DND-41 (cell line): Measurements from ENCODE around the gene NTM.

Experiments
- ATAC-seq: fragments of 200-7000 bp; cut with Tn5 transposase; 3 replicates; pipeline ENCODE4 v1.9.1; 2021; ENCODE audit warnings: low read depth; ENCODE audit not compliant: insufficient read depth
- DNase-seq: peaks from one replicate; pipeline ENCODE4 v3.0.0-alpha.2; 2020
- H2AFZ ChIP-seq: 2 replicates; pipeline ENCODE4 v1.6.0; 2012; ENCODE audit warnings: low read depth, low read length
- H3K27ac ChIP-seq: 2 replicates; pipeline ENCODE4 v1.5.1; 2012; ENCODE audit warnings: low read length, inconsistent platforms
- H3K27me3 ChIP-seq: fragments of 200-600 bp; sonication (generic); 2 replicates; pipeline ENCODE4 v1.6.0; 2012; ENCODE audit warnings: low read length, mild to moderate bottlenecking, inconsistent platforms; ENCODE audit not compliant: insufficient read depth, poor library complexity
- H3K36me3 ChIP-seq: 2 replicates; pipeline ENCODE4 v1.5.1; 2012; ENCODE audit warnings: low read length, inconsistent platforms; ENCODE audit not compliant: insufficient read depth
- H3K4me1 ChIP-seq: 2 replicates; pipeline ENCODE4 v1.5.1; 2012; ENCODE audit warnings: mild to moderate bottlenecking, low read length; ENCODE audit not compliant: insufficient read depth
- H3K4me2 ChIP-seq: 2 replicates; pipeline ENCODE4 v1.6.0; 2012; ENCODE audit warnings: mild to moderate bottlenecking, moderate library complexity, low read length, inconsistent platforms; ENCODE audit not compliant: insufficient read depth
- H3K4me3 ChIP-seq, 2 experiments: fragments of 200-600 bp in 1 of 2; shearing (Covaris generic) in 1 of 2; 2 replicates each; pipeline ENCODE4 v1.5.1; 2012 to 2016; ENCODE audit warnings: inconsistent platforms in 2 of 2, low read length in 2 of 2, mild to moderate bottlenecking in 2 of 2, low read depth in 1 of 2, moderate library complexity in 1 of 2
- H3K79me2 ChIP-seq: 2 replicates; pipeline ENCODE4 v1.6.0; 2012; ENCODE audit warnings: low read length, inconsistent platforms; ENCODE audit not compliant: insufficient read depth
- H3K9ac ChIP-seq: 2 replicates; pipeline ENCODE4 v1.6.0; 2012; ENCODE audit warnings: low read depth, mild to moderate bottlenecking, inconsistent platforms, low read length, moderate library complexity
- H3K9me3 ChIP-seq: 2 replicates; pipeline ENCODE4 v1.5.1; 2012; ENCODE audit warnings: low read length, moderate library complexity, mild to moderate bottlenecking, inconsistent platforms; ENCODE audit not compliant: insufficient read depth, severe bottlenecking
- H4K20me1 ChIP-seq: 2 replicates; pipeline ENCODE4 v1.6.0; 2012; ENCODE audit warnings: low read length; ENCODE audit not compliant: insufficient read depth
- EZH2 ChIP-seq: IDR thresholded peaks from 3 replicates; pipeline ENCODE4 v1.6.1; 2012; ENCODE audit warnings: borderline replicate concordance, low read depth, mild to moderate bottlenecking, moderate library complexity, low read length, inconsistent platforms; ENCODE audit not compliant: severe bottlenecking
- TF ChIP-seq, protein P1 (sequence below): IDR thresholded peaks from 2 replicates; pipeline ENCODE4 v1.5.1; 2012; ENCODE audit warnings: borderline replicate concordance, low read length, moderate library complexity, mild to moderate bottlenecking; ENCODE audit not compliant: poor library complexity, severe bottlenecking; ENCODE audit errors: extremely low read depth

Gene NTM

DNA sequence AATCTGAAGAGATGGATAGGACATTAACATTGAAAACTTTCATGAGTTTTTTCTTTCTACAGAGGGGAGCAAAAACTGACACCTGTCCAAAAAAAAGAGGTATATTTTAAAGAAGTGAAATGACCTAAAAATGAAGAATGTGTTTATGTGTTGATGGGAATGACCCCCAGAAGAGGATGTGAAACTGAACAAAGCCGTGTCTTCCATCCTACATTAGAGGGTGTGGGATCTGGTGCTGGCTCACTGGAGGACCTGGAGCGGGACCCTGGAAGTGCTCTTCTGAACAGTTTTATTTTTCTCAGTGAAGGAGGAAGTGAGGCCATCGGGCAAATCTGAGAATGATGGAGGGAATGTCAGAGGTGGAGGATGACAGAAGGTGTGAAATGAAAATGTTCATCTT, 470.1 kb downstream of the NTM start:
- DNase-seq, result no peak
- peaks cover 10% of the 10 kb centered on the region for H3K27me3 ChIP-seq
- no peak overlapping the region for H3K9ac ChIP-seq
- no peak overlapping the region for H2AFZ ChIP-seq
- no peak for ATAC-seq
- no peaks in the 10 kb centered on the region for H4K20me1 ChIP-seq
- no peaks in the 10 kb centered on the region for H3K36me3 ChIP-seq
- H3K4me2 ChIP-seq, result no peak overlapping the region
- H3K79me2 ChIP-seq, result no peaks in the 10 kb centered on the region
- TF ChIP-seq, protein P1, sequence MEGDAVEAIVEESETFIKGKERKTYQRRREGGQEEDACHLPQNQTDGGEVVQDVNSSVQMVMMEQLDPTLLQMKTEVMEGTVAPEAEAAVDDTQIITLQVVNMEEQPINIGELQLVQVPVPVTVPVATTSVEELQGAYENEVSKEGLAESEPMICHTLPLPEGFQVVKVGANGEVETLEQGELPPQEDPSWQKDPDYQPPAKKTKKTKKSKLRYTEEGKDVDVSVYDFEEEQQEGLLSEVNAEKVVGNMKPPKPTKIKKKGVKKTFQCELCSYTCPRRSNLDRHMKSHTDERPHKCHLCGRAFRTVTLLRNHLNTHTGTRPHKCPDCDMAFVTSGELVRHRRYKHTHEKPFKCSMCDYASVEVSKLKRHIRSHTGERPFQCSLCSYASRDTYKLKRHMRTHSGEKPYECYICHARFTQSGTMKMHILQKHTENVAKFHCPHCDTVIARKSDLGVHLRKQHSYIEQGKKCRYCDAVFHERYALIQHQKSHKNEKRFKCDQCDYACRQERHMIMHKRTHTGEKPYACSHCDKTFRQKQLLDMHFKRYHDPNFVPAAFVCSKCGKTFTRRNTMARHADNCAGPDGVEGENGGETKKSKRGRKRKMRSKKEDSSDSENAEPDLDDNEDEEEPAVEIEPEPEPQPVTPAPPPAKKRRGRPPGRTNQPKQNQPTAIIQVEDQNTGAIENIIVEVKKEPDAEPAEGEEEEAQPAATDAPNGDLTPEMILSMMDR, result no peak
- TF ChIP-seq EZH2, result no peak
- no peak overlapping the region for H3K27ac ChIP-seq
- H3K9me3 ChIP-seq, result no peaks in the 10 kb centered on the region
- H3K4me1 ChIP-seq, result no peaks in the 10 kb centered on the region
- H3K4me3 ChIP-seq, result no peak overlapping the region

DNA sequence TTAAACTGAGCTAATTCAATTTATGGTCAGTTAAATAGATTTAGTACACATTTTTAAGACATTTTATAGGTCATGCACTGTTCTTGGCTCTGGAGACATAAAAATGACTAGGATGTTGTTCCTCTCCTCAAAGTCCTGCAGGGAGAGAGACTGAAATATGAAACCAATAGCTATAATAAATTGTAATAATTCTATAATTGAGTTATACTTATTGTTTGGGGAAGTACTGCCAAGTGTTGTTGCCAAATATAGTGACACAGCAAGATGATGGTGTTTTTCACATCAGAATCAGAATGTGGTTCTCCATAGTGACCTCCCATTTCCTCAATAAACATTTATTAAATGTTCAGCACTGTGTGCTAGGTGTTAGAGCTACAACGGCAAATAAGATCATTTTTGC, 470.6 kb downstream of the NTM start:
- H4K20me1 ChIP-seq, result no peaks in the 10 kb centered on the region
- ATAC-seq (no peak), DNase-seq (no peak)
- TF ChIP-seq, protein P1, result no peak
- TF ChIP-seq EZH2, result no peak
- H3K4me2 ChIP-seq, result no peak overlapping the region
- H3K27me3 ChIP-seq, result peaks cover 10% of the 10 kb centered on the region
- H3K9ac ChIP-seq, result no peak overlapping the region
- H3K27ac ChIP-seq, result no peak overlapping the region
- no peaks in the 10 kb centered on the region for H3K9me3 ChIP-seq
- no peaks in the 10 kb centered on the region for H3K36me3 ChIP-seq
- no peak overlapping the region for H2AFZ ChIP-seq
- no peaks in the 10 kb centered on the region for H3K79me2 ChIP-seq
- no peak overlapping the region for H3K4me3 ChIP-seq
- H3K4me1 ChIP-seq, result no peaks in the 10 kb centered on the region

DNA sequence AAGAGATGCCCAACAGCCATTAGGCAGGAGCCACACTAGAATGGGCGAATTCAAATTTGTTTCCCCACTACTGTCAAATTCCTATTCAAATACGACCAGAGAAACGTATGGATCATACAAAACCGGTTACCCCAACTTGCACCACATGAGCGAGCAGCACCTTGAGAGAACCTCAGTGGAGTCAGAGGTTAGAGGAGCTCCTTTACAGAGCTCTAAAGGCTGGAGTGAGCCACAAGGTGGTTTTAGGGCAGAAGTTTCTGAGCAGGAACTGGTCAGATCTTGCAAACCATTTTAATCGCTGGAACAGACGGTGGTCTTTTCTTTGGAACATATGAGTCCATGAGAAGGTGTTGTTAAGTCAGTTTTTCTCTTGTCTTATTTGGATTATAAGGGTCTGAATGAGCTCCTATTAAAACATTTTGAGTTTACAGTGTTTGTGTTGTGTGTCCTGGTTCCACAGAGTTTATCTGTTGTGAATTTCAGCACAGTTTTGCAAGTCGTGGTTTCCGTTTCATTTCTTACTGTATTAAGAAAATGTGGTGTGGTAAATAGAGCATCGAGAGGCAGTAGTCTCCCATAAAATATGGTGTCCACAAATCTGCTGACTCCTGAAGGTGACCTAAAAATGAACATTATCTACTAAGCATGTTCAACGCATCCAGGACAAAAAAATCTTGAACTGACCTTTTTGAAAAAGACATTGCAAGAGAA, 471.7 kb downstream of the NTM start:
- Histone ChIP-seq H3K4me2 (no peak overlapping the region), H3K79me2 (no peaks in the 10 kb centered on the region), H3K9ac (no peak overlapping the region), H2AFZ (no peak overlapping the region), H3K9me3 (no peaks in the 10 kb centered on the region), H3K4me1 (no peaks in the 10 kb centered on the region), H3K27me3 (peaks cover 10% of the 10 kb centered on the region), H3K4me3 (no peak overlapping the region), H4K20me1 (no peaks in the 10 kb centered on the region), H3K36me3 (no peaks in the 10 kb centered on the region), H3K27ac (no peak overlapping the region)
- DNase-seq, result no peak
- ATAC-seq, result no peak
- TF ChIP-seq, protein P1, result no peak

DNA sequence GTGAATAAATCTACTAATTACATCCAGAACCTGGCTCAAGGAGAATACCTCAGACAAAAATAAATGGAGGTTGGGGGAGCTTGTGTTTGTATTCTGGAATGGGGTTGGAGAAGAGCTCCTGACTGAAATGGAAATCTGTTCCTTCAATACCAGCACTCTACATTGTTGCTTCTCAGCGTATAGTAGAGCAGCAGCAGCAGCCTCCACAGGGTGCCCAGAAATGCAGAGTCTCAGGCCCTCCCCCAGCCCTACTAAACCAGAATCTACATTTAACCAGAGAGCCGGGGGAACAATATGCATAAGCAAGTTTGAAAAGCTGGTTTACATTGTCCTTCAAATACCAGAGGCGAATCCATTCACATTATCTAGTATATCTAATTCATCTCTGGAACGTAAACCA, 474.8 kb downstream of the NTM start:
- DNase-seq, result no peak
- Histone ChIP-seq H3K4me3 (no peak overlapping the region), H4K20me1 (no peaks in the 10 kb centered on the region), H3K9me3 (no peaks in the 10 kb centered on the region), H3K4me1 (no peaks in the 10 kb centered on the region), H3K4me2 (no peak overlapping the region), H3K27me3 (peaks cover 10% of the 10 kb centered on the region), H3K27ac (no peak overlapping the region), H3K36me3 (no peaks in the 10 kb centered on the region), H2AFZ (no peak overlapping the region), H3K9ac (no peak overlapping the region), H3K79me2 (no peaks in the 10 kb centered on the region)
- no peak for ATAC-seq
- TF ChIP-seq, protein P1, result no peak
- TF ChIP-seq EZH2, result no peak
